Ramos (cell line): ENCODE measurements around the gene ADARB2.
"Not testable (repeated sequence)": the region's sequence is repeated elsewhere in the genome, so short reads cannot be mapped to it uniquely, and the experiment has no call there.

ENCODE experiments used
- in situ Hi-C: fragments of 300-500 bp; cut with MboI; formaldehyde crosslinking; loops from one replicate; pipeline ENCODE4 v1.14.3; 2022; ENCODE audit warnings: low sequenced_read_pairs; ENCODE audit not compliant: unreplicated experiment

The ADARB2 gene

GRCh38 chr10:1538121-1538520 lies 199.2 kb downstream of the ADARB2 start:
- in situ Hi-C loops: no loop called here

DNA sequence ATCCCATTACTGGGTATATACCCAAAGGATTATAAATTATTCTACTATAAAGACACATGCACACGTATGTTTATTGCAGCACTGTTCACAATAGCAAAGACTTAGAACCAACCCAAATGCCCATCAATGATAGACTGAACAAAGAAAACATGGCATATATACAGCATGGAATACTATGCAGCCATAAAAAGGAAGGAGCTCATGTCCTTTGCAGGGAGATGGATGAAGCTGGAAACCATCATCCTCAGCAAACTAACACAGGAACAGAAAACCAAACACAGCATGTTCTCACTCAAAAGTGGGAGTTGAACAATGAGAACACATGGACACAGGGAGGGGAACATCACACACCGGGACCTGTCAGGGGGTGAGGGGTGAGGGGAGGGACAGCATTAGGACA lies 199.9 kb downstream of the ADARB2 start:
- in situ Hi-C loops: not testable (repeated sequence)

DNA sequence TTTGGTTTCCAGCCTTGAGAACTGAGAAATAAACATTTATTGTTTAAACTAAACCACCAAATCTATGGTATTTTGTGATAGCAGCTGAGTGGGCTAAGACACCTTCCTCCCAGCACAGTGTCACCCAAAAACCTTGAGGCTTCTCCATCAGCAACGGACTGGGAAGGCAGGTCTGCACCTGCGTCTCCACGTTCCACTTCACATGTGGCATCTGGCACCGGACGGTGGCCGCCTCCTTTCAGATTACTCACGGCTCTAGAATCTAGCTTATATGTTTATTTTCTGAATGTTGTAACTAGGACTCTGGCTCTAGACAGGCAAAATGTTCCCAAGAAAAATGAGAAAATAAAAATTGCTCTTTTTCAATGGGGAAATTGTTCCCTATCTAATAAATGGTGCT lies 201.0 kb downstream of the ADARB2 start:
- in situ Hi-C loops: no loop called here

DNA sequence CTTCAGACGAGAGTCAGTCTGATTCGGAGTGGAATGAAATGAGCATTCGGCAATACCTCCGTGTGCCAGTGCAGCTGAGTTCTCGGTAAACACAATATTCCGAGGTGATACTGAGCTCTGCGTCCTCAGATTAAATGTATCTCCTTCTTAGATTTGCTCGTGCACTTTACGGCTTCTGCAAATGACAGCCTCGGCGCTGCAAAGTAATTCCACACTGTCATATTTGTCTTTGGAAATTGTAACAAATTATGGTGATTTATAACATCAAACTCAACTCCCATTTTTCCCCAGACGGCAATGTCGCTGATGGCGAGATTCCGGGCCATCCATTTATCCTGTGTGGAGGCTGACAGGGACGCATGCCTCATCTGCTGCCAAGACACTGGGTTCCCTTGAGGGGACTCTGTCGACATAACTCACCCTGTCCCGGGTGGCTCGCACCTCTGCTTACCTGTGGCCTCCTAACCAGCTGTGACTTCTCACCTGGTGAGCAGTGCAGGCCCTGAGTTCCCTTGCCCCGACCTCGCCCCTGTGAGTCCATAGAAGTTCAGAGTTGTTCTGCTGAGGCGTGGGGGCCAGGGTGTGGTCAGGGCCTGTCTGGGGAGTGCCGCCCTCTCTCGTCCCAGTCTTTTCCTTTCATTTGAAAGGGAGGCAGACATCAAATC lies 201.9 kb downstream of the ADARB2 start:
- in situ Hi-C loops: no loop called here

DNA sequence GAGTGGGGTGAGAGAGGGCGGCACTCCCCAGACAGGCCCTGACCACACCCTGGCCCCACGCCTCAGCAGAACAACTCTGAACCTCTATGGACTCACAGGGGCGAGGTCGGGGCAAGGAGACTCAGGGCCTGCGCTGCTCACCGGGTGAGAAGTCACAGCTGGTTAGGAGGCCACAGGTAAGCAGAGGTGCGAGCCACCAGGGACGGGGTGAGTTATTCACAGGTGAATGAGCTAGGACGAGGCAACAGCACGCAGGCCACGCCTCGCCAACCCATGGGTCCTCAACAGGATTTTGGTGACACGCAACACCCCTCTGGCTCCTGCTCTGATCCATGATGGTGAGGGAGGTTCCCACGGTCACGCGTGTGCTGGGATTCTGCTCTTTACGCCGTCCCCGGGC lies 202.5 kb downstream of the ADARB2 start:
- in situ Hi-C loops: no loop called here

DNA sequence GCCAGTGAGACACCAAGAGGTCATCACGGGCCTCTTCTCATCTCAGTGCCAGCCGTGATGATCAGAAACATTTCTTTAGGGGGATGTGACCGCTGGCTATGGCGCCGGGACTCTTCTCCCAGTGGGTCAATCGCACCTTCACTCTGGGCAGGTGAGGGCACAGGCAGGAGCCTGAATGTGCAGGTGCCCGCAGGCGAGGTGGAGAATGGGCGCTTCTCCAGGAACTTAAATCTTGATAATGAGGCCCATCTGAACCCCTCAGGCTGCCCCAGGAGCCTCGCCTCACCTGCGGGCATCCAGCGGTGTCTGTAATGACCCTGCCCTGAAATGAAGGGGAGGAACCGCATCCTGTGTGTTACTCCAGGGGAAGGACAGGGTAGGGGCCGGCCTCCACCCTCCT lies 204.7 kb downstream of the ADARB2 start:
- in situ Hi-C loops: no loop called here

DNA sequence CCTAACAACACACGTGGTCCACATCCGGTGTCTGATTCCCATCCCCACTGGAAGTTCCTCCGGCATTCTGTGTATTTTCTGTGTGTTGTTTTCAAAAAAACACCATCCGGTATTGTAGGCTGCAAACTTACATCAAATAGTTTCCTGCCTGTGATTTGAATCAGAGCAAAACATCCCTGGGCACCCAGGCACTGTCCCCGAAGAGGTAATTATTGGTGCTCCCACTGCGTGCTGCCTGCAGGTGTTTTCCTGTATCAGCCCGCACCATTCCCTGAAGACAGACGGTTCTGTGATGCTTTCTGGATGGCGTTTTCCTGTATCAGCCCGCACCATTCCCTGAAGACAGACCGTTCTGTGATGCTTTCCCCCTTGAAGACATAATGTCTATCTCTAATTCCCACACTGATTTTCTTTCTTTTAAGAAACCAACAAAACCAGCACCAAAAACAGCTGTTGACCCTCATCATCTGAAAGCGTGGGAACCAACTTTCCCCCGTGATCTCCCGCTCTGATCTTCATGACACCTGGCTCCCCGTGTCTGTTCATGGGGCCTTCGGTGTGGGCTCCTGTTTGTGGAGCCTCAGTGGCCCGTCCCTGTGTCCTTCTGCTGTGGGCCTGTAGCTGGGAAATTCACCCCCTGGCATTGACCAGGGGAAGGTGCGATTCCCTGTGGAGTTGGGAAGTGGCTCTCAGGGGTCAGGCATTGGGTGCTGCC lies 205.3 kb downstream of the ADARB2 start:
- in situ Hi-C loops: no loop called here

DNA sequence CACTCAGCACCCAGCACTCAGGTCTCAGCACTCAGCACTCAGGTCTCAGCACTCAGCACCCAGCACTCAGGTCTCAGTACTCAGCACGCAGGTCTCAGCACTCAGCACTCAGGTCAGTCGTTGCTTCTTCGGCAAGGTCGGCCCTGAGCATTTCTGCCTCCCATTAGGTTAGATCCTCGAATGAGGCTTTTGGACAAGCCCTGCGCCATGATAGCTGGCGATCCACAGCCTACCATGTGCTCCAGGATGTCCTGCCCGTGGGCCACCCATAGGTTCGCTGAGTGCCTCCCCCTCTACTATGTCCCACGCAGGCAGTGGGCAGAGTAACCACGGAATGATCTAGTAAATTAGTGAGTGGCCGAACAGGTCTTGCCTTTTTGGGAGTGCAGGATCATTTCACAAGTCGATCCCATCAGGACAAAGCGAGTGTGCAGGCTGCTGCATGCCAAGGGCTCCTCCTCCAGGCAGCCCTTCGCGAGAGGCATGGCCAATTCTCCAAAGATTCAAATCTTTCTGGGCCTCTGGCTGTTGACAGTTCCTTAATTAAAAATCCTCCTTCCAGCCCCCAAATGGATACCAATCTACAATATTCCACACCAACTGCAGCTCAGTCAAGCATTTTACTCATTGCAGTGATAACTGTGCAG lies 206.3 kb downstream of the ADARB2 start:
- in situ Hi-C loops: no loop called here

DNA sequence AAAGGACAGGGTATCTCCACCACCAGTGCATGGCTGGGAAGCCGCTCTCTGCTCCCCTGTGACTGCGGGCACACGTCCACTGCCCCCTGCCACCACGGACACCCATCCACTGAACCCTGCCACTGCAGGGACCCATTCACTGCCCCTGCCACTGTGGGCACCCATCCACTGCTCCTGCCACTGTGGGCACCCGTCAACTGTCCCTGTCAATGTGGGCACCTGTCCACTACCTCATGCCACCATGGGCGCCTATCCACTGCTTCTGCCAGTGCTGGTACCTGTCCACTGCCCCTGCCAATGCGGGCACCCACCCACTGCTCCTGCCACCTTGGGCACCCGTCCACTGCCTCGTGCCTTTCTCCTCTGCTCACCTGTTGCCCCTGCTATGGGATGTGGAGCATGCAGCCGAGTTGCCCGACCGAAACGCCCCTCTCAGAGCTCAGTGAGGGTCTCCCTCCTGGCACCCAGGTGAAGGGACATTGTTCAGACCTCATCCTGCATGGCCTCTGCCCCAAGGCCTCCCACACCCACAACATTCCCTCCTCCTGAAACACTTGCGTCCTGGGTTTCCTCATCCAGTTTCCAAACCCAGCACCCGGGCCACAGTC lies 207.4 kb downstream of the ADARB2 start:
- in situ Hi-C loops: no loop called here

DNA sequence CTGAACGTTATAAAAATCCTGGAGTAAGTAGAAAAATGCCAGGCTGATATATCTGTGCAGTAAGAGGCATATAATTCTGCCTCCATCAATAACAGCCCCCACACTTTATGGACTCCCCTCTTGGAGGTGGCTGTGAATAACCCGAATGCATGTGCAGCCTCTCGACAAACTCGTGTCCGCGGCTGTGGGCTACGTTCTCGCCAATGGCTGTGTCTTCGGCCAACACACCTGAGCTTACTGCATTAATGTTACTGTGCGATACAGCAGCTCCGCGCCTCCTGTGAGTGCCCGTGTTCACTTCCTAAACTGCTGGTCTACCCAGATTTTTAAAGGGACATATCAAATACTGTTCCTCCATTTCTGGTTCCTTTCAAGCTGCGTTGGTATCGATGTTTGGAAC lies 209.4 kb downstream of the ADARB2 start:
- in situ Hi-C loops: no loop called here

DNA sequence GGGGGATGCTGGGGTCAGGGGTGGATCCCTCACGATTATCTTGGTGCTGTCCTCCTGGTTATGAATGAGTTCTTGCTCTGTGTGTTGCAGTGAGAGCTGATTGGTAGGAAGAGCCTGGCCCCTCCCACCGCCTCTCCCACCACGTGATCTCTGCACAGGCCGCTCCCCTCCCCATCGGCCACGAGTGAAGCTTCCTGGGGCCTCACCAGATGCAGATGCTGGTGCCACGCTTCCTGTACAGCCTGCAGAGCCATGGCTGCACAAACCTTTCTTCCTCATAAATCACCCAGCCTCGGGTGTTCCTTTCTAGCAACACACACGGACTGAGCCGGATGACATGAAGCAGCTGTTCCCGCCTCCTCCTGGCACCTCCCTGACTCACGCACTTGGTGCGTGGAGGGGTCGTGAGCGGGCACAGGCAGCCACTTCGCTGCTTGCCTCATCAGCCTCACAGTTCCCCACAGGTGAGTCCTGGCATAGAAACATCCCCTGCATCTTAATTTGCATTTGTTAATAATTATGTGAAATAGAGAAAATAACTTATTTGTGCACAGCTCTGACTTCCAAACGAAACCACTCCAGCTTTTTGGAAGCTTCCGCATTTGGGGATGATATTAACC lies 210.8 kb downstream of the ADARB2 start:
- in situ Hi-C loops: no loop called here

DNA sequence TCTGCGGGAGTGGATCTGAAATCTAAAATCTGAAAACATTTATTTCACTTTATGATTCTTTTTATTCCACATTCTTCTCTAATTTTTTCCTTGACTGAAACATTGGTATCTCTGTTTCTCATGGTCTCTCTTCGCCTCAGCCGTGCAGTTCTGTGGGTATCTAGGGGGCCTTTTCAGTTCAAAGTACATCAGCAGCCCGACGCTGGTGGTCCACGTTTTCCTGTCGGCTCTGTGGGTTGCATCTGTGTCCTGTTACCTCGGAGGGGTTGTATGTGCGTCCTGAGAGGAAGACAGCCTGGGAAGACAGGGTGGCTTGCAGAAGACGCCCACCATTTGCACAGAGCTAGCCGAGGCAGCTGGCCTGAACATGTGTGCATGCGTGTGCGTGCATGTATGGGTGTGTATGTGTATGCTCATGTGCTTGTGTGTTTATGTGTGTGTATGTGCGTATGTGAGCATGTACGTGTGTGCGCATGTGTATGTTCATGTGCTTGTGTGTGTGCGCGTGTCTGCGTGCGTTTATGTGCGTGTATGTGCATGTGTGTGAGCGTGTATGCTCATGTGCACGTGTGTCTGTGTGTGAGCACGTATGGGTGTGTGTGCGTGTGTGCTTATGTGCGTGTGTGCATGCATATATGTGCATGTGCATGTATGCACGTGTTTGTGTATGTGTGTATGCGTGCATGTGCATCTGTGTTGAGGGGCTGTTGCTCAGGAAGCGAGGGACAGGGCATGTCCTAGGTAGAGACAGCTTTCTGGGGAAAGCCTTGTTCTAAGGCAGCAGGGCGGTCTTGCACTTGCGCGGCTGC lies 211.8 kb downstream of the ADARB2 start:
- in situ Hi-C loops: no loop called here

DNA sequence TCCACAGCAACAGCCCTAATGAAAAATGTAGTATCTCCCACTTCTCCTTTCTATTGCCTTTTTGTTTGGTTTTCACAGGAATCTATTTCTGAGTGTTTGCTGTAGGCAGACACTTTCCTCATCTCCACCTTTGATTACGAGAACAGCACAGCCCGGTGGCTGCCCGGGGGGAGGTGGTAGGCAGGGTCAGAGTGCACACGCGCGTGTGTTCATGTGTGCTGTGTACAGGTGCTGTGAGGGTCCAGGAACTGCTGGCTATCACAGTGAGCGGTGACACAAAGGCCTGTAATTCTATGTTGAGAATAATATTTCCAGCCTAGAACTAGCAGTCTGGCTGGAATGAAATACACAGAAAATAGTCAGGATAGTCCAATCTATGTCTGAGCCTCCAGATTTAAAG lies 212.8 kb downstream of the ADARB2 start:
- in situ Hi-C loops: no loop called here

GRCh38 chr10:1523221-1523620 lies 214.1 kb downstream of the ADARB2 start:
- in situ Hi-C loops: no loop called here

DNA sequence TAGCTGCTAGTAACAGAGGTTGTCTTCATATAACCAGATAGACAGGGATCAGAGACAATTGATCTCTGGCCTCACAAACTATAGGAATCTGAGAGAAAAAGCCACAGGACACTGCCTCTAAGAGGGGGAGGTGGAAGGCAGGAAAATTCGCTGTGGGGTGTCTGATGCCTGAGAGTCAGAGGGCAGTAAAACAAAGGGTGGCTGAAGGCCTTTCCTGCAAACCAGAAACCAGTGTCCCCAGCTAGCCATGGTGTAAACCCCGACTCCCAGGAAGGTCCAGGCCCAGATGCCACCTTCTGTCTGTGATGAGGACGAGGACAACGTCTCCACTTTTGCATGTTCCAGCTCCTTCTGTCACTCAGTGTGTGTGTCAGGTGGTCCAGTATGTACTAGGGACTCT lies 215.1 kb downstream of the ADARB2 start:
- in situ Hi-C loops: no loop called here

GRCh38 chr10:1521741-1522140 lies 215.6 kb downstream of the ADARB2 start:
- in situ Hi-C loops: no loop called here

DNA sequence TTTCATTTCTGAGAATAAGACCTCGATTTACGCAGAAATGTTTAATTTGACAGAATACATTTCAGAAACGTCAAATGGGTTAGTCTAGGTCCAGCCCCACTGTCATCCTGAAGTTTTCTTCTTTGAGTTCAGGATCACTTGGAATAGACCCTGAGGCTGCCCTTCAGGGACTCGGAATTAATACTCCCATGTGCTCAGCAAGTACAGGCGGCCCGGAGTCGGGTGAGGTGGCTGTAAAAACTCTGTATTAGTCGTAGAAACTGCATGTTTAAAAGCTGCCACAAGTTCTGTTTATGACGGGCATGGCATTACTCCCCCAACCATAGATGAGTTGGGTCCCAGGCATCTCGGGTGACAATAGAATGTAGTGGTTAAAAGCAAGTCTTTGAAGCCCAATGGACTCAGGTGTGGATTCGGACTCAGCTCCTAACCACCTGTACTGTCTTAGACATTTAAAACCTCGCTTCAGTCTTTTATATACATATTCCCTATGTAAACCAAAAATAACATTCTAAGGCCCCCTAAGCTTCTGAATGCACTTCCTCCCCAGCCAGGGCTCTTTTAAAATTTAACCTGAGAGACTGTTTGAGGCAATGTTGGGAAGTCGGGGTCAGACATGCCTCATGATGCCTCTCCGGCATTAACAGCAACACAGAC lies 216.3 kb downstream of the ADARB2 start:
- in situ Hi-C loops: no loop called here

- in situ Hi-C loops: no loop called here
Measured at GRCh38 chr10:1519391-1519790, 217.9 kb downstream of the ADARB2 start.

DNA sequence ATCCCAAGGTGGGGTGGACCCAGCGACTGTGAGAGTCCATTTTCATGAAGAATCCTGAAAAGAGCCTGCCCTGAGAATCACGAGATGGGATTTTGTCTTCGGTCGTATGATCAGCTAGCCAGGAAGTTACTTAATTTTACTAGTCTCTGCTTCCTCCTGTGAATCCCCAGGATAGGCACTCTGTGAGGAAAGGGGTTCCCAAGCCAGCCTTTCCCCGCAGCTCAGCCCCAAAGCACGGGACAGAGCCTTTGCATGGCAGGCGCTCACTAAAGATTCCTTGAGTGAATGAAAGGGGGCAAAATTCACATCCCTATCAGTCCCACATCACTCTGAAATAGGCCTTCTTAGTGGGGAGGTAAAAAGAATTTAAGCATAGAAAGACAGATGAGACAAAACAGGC lies 219.6 kb downstream of the ADARB2 start:
- in situ Hi-C loops: no loop called here
